Psoas muscle (tissue), 8 donors: Measurements from ENCODE around the gene AGPAT4. TPM values are rescaled to one million over a fixed set of nuclear protein-coding genes. Genes with fewer than 3 reads are reported as not detected.

Experiments used
- ATAC-seq, 4 donors: fragments of 200-7000 bp; cut with Tn5 transposase; one replicate each; pipeline ENCODE4 v1.9.1; 2020; ENCODE audit warnings: moderate library complexity in 3 of 4, mild to moderate bottlenecking in 2 of 4
- DNase-seq, 2 donors: peaks; one replicate each; pipeline ENCODE4 v3.0.0-alpha.2; 2020
- H3K27ac ChIP-seq: fragments of 200-600 bp; one replicate; pipeline ENCODE4 v1.8.0; 2022
- H3K27me3 ChIP-seq, 3 donors: fragments of 200-600 bp in 1 of 3; one replicate each; pipeline versions ENCODE4 v1.6.1 to v1.8.0; 2013 to 2022; ENCODE audit warnings: low read length in 2 of 3, mild to moderate bottlenecking in 2 of 3, moderate library complexity in 1 of 3; ENCODE audit not compliant: insufficient read depth in 3 of 3
- H3K36me3 ChIP-seq, 2 donors: fragments of 200-600 bp in 1 of 2; one replicate each; pipeline versions ENCODE4 v1.6.1 to v1.8.0; 2013 to 2022; ENCODE audit warnings: low read depth in 1 of 2, mild to moderate bottlenecking in 1 of 2, moderate library complexity in 1 of 2; ENCODE audit not compliant: insufficient read depth in 1 of 2
- H3K4me1 ChIP-seq: fragments of 200-600 bp; one replicate; pipeline ENCODE4 v1.8.0; 2022
- H3K4me3 ChIP-seq: fragments of 200-600 bp; one replicate; pipeline ENCODE4 v1.8.0; 2022; ENCODE audit warnings: mild to moderate bottlenecking
- H3K9me3 ChIP-seq: fragments of 200-600 bp; one replicate; pipeline ENCODE4 v1.8.0; 2022
- CTCF ChIP-seq: fragments of 200-600 bp; IDR thresholded peaks from one replicate; pipeline ENCODE4 v1.8.0; 2022; ENCODE audit warnings: antibody characterized with exemption
- WGBS, 3 donors: extraction: QIAGEN DNeasy Blood & Tissue Kit; methylation state at CpG; one replicate each; pipeline versions ENCODE4 v1.1.6 to v1.1.7; 2013; 5-methylcytosine and 5-hydroxymethylcytosine counted together
- intact Hi-C, 2 donors: fragments of 100-400 bp; cut with DNase I; formaldehyde crosslinking; loops; one replicate each; pipeline versions ENCODE4 v1.11.0 to v1.14.2; 2022
- polyA plus RNA-seq, 3 donors: library from polyadenylated mRNA; stranded (reverse); fragments of 200-250 nt; gene quantifications; one replicate each; pipeline ENCODE4 v1.2.3, GENCODE V29; 2013
- total RNA-seq, 4 donors: library from RNA; stranded (reverse); fragmentation: NEBNext Ultra II Directional in 2 of 4; extraction: Animal tissue kit (Norgen Biotek cat#: 25700) in 2 of 4; gene quantifications; one replicate each; pipeline versions ENCODE4 v1.2.1 to v1.2.4, GENCODE V29; 2021 to 2023
- donor health status: healthy with polysubstance abuse.
- donor health status: DM: no; HTN: no; CAD: no; lungs with moderate emphysema.
- donor health status: Bipolar disorder and iron deficiency.
- donor health status: healthy.
- donor health status: DM: yes; HTN: yes; CAD: no.
- donor health status: DM: no; HTN: no; CAD: no.
- donor health status: DM: no; HTN: no; CAD: no.
- donor health status: DM: yes; HTN: yes; CAD: no.

AGPAT4 gene
- total and polyA plus RNA-seq, 7 donors, result 0.18 to 1.7 (median 0.59) TPM

- TF ChIP-seq CTCF, result no peak
- intact Hi-C loops, result no loop called here
- H3K36me3 ChIP-seq, result no peaks in the 10 kb centered on the region
- no peaks in the 10 kb centered on the region for H3K4me1 ChIP-seq
- ATAC-seq (peak in 1 of 4 donors; percentile 17), DNase-seq (no peak)
- peaks cover 0 to 16% (median 0%) of the 10 kb centered on the region in 3 donors for H3K27me3 ChIP-seq
- WGBS, 3 donors, result 2 to 7% (median 5%) methylated on average over 8 of the region's 8 CpGs
- peak overlapping the region; percentile 44 for H3K27ac ChIP-seq
- H3K9me3 ChIP-seq, result no peaks in the 10 kb centered on the region
- peak overlapping the region; percentile 62 for H3K4me3 ChIP-seq
Observed at GRCh38 chr6:161274488-161274858, 612 bp upstream of the AGPAT4 start.

GRCh38 chr6:161273274-161273751, 548 bp downstream of the AGPAT4 start:
- peak overlapping the region; percentile 62 for H3K4me3 ChIP-seq
- intact Hi-C loops, result no loop called here
- H3K9me3 ChIP-seq, result no peaks in the 10 kb centered on the region
- WGBS, 3 donors, result 0 to 4% (median 1%) methylated on average over 11 of the region's 11 CpGs
- H3K4me1 ChIP-seq, result no peaks in the 10 kb centered on the region
- no peak for TF ChIP-seq CTCF
- DNase-seq, result peak in 1 of 2 donors; percentile 30
- peak in 1 of 4 donors; percentile 9 for ATAC-seq
- H3K27ac ChIP-seq, result no peak overlapping the region
- no peaks in the 10 kb centered on the region for H3K36me3 ChIP-seq
- H3K27me3 ChIP-seq, result peaks cover 0 to 16% (median 0%) of the 10 kb centered on the region in 3 donors

GRCh38 chr6:161272635-161273273, 1.1 kb downstream of the AGPAT4 start:
- WGBS, 3 donors, result 34 to 44% (median 35%) methylated on average over 11 of the region's 11 CpGs
- no peaks in the 10 kb centered on the region for H3K4me1 ChIP-seq
- intact Hi-C loops, result no loop called here
- DNase-seq (no peak), ATAC-seq (no peak)
- peaks cover 0 to 16% (median 0%) of the 10 kb centered on the region in 3 donors for H3K27me3 ChIP-seq
- H3K9me3 ChIP-seq, result no peaks in the 10 kb centered on the region
- H3K27ac ChIP-seq, result no peak overlapping the region
- peak overlapping the region; percentile 62 for H3K4me3 ChIP-seq
- H3K36me3 ChIP-seq, result no peaks in the 10 kb centered on the region
- TF ChIP-seq CTCF, result no peak

- DNase-seq (no peak), ATAC-seq (no peak)
- H3K4me3 ChIP-seq, result no peak overlapping the region
- intact Hi-C loops, result no loop called here
- no peaks in the 10 kb centered on the region for H3K4me1 ChIP-seq
- no peak overlapping the region for H3K27ac ChIP-seq
- TF ChIP-seq CTCF, result no peak
- WGBS, 3 donors, result 65 to 74% (median 73%) methylated on average over 8 of the region's 8 CpGs
- no peaks in the 10 kb centered on the region for H3K36me3 ChIP-seq
- H3K27me3 ChIP-seq, result peaks cover 0 to 16% (median 0%) of the 10 kb centered on the region in 3 donors
- no peaks in the 10 kb centered on the region for H3K9me3 ChIP-seq
Observed at GRCh38 chr6:161271343-161272030, 2.4 kb downstream of the AGPAT4 start.
